ENCODE measurements around the gene MAP3K20. TPM values are rescaled to one million over a fixed set of nuclear protein-coding genes. Genes with fewer than 3 reads are reported as not detected.
"Not testable (repeated sequence)": the region's sequence is repeated elsewhere in the genome, so short reads cannot be mapped to it uniquely, and the experiment has no call there.

The MAP3K20 gene
- total RNA-seq, 1 donor = 68.2 TPM

DNA sequence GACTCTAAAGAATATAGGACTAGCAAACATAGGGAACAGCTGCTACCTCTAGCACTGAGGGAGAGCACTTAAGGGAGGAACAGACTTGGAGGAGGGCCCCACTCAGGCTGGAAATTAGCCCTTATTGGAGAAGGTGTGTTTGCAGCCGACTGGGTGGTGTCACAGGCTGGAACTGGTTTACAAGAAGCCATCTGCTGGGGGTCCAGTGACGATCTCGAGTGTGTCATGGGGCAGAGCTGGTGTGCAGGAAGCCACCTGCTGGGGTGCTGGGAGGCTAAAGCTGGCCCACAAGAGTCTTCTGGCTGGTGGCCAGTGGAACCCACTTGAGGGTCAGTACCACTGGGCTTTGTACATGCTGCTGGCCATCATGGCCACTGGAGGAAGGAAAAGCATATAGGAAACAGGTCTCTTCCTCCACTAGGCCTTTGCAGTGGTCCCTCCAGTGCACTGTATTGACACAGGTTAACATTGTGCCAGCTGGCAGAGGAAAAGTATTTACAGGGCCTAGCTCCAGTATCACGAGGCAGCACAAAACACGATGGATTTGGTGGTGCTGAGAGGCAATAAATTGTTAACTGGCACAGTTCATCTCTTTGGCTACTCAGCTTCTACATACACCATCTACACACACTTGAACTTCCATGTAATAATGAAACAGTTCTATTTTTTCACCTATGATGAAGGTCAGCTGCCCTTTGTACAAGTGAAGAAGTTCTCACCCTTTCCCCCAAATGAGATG is 43.6 kb downstream of the MAP3K20 start:
- TF ChIP-seq, protein P1, sequence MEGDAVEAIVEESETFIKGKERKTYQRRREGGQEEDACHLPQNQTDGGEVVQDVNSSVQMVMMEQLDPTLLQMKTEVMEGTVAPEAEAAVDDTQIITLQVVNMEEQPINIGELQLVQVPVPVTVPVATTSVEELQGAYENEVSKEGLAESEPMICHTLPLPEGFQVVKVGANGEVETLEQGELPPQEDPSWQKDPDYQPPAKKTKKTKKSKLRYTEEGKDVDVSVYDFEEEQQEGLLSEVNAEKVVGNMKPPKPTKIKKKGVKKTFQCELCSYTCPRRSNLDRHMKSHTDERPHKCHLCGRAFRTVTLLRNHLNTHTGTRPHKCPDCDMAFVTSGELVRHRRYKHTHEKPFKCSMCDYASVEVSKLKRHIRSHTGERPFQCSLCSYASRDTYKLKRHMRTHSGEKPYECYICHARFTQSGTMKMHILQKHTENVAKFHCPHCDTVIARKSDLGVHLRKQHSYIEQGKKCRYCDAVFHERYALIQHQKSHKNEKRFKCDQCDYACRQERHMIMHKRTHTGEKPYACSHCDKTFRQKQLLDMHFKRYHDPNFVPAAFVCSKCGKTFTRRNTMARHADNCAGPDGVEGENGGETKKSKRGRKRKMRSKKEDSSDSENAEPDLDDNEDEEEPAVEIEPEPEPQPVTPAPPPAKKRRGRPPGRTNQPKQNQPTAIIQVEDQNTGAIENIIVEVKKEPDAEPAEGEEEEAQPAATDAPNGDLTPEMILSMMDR (IDR thresholded peaks at IDR 0.05; ENCODE audit: insufficient read depth, low read length) = no peak
- no peak overlapping the region for H3K4me3 ChIP-seq (ENCODE audit: low read depth, low read length)
- peak; percentile 78 for DNase-seq (ENCODE audit: low read depth)

DNA sequence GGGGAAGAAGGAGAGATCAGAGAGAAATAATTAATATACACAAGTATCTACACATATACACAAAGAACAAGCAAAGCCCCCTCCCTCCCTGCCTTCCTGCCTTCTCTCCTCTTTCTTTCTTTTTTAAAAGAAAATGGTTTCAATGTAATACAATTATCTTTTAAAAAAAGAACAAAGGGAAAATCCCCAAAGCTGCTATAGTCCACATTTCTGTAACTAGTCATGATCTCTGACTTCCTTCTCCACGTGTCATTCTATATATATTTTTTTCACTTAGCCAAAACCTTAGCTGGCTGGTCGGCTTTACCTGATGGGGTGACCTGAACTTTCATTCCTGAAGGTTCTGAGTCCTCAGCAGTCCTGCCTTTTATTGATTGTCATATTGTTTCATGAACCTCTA is 44.3 kb downstream of the MAP3K20 start:
- no peak for DNase-seq (ENCODE audit: low read depth)
- H3K4me3 ChIP-seq (ENCODE audit: low read depth, low read length) = no peak overlapping the region
- TF ChIP-seq, protein P1 (IDR thresholded peaks at IDR 0.05; ENCODE audit: insufficient read depth, low read length) = no peak

DNA sequence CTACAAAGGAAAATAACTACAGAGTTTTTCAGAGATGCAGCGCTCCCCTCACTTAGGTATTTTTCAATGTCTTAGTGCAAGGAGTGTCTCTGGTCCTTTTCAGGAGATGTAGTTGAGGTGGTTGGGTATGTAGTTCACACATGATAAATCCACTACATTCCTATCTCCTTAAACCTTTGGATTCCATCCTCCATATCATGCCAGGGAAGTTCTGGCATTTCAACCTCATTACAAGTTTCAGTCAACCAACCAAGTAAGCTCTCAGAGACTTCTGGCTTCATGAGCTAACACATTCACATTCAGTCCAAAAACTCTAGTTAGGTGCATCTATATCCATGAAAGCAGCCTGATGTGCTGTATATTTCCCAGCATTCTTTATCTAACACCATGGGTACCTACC is 47.3 kb downstream of the MAP3K20 start:
- TF ChIP-seq, protein P1 (IDR thresholded peaks at IDR 0.05; ENCODE audit: insufficient read depth, low read length) = no peak
- H3K4me3 ChIP-seq (ENCODE audit: low read depth, low read length) = no peak overlapping the region
- peak; percentile 41 for DNase-seq (ENCODE audit: low read depth)

DNA sequence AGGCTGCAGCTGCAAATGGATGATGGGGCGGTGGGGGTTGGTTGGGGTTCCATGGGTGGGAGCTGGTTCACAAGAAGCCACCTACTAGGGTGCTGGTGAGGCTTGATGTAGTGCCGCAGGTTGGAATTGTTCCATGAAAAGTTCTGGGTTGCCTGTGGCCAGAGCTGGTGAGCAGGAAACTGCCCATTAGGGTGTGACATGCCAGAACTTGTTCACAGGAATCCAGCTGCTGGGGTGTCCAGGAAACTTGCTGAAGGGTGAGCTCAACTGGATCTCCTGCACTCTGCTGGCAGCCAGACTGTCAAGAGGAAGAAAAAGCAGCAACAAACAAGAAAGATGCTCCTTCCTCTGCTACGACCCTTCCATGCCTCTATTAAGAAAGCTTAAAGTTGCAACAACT is 48.8 kb downstream of the MAP3K20 start:
- TF ChIP-seq, protein P1 (IDR thresholded peaks at IDR 0.05; ENCODE audit: insufficient read depth, low read length) = no peak
- DNase-seq (ENCODE audit: low read depth) = peak; percentile 51
- no peak overlapping the region for H3K4me3 ChIP-seq (ENCODE audit: low read depth, low read length)

DNA sequence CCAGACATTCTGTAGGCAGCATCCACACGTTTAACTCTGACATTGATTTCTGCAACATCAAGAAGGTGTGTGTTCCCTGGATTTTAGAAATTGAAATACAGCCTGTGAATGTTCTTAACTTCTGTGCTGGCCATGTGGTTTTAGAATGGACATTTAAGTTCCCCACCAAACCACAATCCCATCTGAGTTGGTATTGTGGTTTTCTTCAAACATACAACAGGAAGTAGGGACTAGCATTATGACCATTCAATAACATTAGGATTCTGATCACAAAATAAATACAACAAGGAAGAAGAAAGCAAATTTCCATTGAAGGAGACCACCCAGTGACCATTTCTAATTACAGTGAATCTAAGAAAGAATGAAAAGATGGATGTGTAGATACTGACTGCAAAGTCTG is 51.2 kb downstream of the MAP3K20 start:
- DNase-seq (ENCODE audit: low read depth) = no peak
- no peak overlapping the region for H3K4me3 ChIP-seq (ENCODE audit: low read depth, low read length)
- TF ChIP-seq, protein P1 (IDR thresholded peaks at IDR 0.05; ENCODE audit: insufficient read depth, low read length) = no peak

DNA sequence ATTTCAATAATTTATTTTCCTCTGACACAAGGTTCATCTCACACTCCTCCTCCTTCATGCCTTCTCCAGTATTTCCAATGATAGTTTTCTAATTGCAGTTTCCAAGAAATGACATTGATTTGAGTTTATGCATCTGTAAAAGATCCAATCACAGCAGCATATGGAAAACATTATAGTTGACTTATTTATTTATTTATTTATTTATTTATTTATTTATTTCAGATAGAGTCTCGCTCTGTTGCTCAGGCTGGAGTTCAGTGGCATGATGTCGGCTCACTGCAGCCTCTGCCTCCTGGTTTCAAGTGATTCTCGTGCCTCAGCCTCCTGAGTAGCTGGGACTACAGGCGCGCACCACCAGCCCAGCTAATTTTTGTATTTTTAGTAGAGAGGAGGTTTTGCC is 52.5 kb downstream of the MAP3K20 start:
- not testable (repeated sequence) for H3K4me3 ChIP-seq (ENCODE audit: low read depth, low read length); DNase-seq (ENCODE audit: low read depth)

DNA sequence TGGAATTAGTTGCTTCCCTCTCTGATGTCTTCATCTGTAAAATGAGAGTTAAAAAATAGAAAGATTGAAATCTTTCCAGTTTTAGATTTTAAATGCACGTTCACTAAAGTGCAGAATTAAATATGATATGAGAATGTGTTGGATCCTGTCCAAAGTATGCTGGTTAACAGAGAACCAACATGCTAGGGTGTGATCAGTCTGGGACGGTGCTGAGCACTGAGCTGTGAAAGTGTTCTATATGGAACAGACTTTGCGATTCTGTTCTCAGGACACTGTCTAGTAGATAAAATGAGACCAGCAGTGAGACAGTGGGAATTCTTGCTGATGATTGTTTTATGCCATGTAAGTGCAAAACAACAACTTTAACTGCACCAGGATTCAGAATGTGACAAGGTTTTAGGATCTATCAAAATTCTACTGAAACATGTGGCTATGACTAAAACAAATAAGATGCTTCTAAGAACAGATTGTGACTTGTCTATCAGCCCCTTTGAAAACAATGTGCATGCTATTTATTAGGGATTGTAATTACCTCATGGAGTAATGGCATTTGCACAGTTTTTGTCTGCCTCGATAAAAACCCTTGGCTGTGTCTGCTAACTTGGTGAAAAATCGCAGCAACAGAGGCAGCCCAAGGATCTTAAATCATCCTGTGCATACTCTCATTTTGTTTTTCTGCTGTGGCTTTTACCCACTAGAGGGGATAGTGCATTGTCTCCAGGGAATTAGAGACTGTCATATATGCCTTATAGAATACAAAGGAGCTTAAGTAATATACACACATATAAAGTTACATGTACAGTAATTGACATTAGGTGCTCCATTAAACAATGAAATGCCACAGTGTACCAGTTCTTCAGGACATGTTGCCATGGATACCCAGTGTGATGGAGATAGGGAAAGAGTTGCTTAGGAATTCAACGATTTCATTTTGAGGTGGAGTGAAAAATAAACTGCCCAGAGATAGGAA is 55.1 kb downstream of the MAP3K20 start:
- peak; percentile 32 for DNase-seq (ENCODE audit: low read depth)
- TF ChIP-seq, protein P1 (IDR thresholded peaks at IDR 0.05; ENCODE audit: insufficient read depth, low read length) = no peak
- no peak overlapping the region for H3K4me3 ChIP-seq (ENCODE audit: low read depth, low read length)

All from fibroblast of the aortic adventitia (primary cell).